ENCODE measurements around the gene TARP. TPM values are rescaled to one million over a fixed set of nuclear protein-coding genes. Genes with fewer than 3 reads are reported as not detected.

The TARP gene

DNA sequence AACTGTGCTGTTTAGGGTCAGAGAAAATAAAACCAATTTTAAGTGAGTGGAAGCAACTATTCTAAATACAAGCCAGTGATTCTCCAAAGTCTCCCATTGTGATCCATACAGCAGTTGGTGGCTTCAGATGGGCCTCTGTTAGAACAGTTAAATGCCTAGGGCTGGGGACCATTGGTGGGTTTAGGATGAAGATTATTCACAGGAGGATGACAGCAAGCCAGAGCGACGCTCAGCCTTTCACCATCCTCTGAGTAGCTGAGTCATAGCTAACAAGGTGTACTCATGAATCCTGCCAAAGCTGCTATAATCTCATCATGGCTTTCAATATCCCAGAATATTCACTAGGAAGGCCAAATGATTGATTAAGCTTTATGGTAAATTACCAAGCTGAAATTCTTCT is 55.8 kb downstream of the TARP start:
- DNase-seq (ENCODE audit: low read depth) = no peak

DNA sequence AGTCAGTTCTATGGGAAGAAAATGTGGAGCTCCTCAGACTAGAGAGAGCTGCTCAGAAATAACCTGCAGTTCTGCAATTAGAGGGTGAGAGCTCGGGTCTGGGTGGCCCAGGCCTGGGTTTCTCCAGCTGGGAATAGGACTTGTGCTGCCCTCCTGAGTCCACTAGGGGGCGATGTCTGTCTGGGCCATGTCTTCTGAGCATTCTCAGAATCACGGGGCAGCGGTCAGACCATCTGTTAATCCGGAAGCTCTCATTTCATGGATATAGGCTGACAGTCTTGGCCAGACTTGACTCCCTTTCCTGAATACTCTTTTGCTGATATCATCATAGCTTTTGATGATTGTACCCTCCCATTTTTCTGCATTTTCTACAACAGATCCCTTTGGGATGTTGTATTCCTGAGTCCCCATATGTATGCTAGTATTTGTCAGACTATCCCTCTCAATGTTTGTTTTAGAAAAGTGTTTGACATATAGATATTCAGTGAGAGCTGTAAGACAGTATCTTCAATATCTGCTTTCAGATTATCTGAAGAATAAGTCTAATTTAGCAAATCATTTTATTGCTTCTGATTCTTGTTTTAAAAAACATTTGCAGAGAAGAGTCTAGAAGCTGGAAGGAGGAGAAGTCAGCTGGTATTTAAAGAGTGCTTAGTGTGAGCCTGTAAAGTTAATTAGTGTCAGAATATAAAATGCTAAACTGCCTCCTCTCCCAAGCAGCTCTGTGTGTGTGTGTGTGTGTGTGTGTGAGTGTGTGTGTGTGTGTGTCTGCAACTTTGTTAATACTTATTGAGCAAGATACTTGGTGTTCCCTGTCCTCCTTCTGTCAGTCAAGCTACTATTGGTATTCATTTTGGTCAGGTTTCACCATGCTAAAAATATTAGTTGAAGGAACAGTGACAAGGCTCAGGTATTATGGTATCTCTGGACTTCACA is 57.4 kb downstream of the TARP start:
- peak; percentile 93 for DNase-seq (ENCODE audit: low read depth)

DNA sequence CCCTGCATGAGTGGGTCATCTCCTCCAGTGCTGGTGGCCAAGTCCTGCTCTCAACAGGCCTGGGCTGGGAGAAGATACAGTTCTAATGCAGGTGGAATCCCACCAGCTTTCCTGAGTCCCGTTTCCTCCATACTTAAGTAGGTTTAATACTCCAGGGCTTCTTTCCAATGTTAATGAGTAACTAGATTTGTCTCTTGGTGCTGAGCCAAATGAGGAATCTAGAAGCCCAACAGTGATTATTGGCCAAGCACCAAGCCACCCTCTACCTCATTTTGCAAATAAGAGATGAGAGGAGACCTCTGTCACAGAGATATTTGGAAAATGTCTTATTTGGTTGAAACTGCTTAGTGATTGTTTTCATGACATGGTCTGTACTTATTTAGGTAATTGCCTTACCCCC is 58.3 kb downstream of the TARP start:
- DNase-seq (ENCODE audit: low read depth) = no peak

DNA sequence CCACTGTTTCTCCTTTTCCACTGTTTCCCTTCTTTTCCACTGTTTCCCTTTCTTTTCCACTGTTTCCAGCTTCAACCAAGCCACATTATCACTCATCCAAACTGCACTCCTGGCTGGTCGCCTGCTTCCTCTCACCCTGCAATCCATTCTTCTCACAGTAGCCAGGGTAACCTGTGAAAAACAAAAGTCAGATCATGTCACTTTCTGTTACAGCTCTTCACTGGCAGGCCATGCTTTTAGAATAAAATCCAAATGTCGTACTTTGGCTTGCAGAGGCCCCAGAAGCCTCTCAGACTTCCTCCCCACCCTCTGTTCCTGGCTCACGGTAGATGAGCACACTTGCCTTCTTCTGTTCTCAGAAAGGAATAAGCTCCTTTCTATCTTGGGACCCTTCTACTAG is 61.5 kb downstream of the TARP start:
- no peak for DNase-seq (ENCODE audit: low read depth)

GRCh38 chr7:38211486-38211885 is 62.0 kb downstream of the TARP start:
- no peak for DNase-seq (ENCODE audit: low read depth)

Other genes starting within 250 kb of the TARP start
- 146 and 165 TPM in 2 replicates for gene STARD3NL, start 95.4 kb downstream of the TARP start, total RNA-seq (2014; rRNA removed; shearing (Covaris generic))

All from Daoy (cell line).